WTC11 (cell line): ENCODE results near the gene PPP4R3B. TPM values are rescaled to one million over a fixed set of nuclear protein-coding genes. Genes with fewer than 3 reads are reported as not detected.

Experiments
- ATAC-seq: fragments of 200-7000 bp; cut with Tn5 transposase; 2 replicates; pipeline ENCODE4 v1.10.0; 2021; ENCODE audit warnings: mild to moderate bottlenecking, moderate library complexity
- CTCF ChIA-PET: fragments of 300-600 bp; sonication (Branson Sonifier 250); formaldehyde crosslinking; loops from one replicate; lab custom pipeline; 2021; ENCODE audit warnings: antibody characterized with exemption; lab: Charles Lee
- POLR2A ChIA-PET: fragments of 350-600 bp; sonication (Branson Sonifier 250); formaldehyde crosslinking; loops from one replicate; lab custom pipeline; 2021; ENCODE audit warnings: antibody characterized with exemption; lab: Charles Lee
- DNase-seq: peaks from one replicate; pipeline ENCODE4 v3.0.0; 2021; ENCODE audit warnings: low spot score
- H3K27ac Mint-ChIP-seq: 2 replicates; pipeline ENCODE4 v1.8.0; 2021; ENCODE audit warnings: mixed read lengths
- H3K27me3 Mint-ChIP-seq: 2 replicates; pipeline ENCODE4 v1.8.0; 2021; ENCODE audit warnings: low read depth, mild to moderate bottlenecking, moderate library complexity, mixed read lengths
- H3K36me3 Mint-ChIP-seq: 2 replicates; pipeline ENCODE4 v1.8.0; 2021; ENCODE audit warnings: mixed read lengths
- H3K4me1 Mint-ChIP-seq: 2 replicates; pipeline ENCODE4 v1.8.0; 2022; ENCODE audit warnings: mixed read lengths
- H3K4me3 Mint-ChIP-seq: 2 replicates; pipeline ENCODE4 v1.8.0; 2021; ENCODE audit warnings: mild to moderate bottlenecking, moderate library complexity, mixed read lengths
- H3K9me3 Mint-ChIP-seq: 2 replicates; pipeline ENCODE4 v1.8.0; 2021; ENCODE audit warnings: mixed read lengths
- ATF2 ChIP-seq: sonication (generic); formaldehyde crosslinking; IDR thresholded peaks from 2 replicates; pipeline ENCODE4 v1.8.1; 2022; ENCODE audit warnings: low read depth, missing genetic modification reagents, borderline replicate concordance
- ESRRA ChIP-seq: sonication (generic); formaldehyde crosslinking; IDR thresholded peaks from 2 replicates; pipeline ENCODE4 v1.8.1; 2022; ENCODE audit warnings: mild to moderate bottlenecking, missing genetic modification reagents, borderline replicate concordance
- FOXJ3 ChIP-seq: sonication (generic); formaldehyde crosslinking; IDR thresholded peaks from 2 replicates; pipeline ENCODE4 v1.9.0; 2021; ENCODE audit warnings: missing genetic modification reagents, mild to moderate bottlenecking, borderline replicate concordance
- JAZF1 ChIP-seq: fragments of 250-450 bp; sonication (Bioruptor Pico); IDR thresholded peaks from 2 replicates; pipeline ENCODE4 v1.9.0; 2021; ENCODE audit warnings: moderate library complexity, mild to moderate bottlenecking, inconsistent platforms
- JUN ChIP-seq: sonication (generic); formaldehyde crosslinking; IDR thresholded peaks from 2 replicates; pipeline ENCODE4 v1.8.0; 2023; ENCODE audit warnings: mild to moderate bottlenecking, missing genetic modification reagents
- NFATC4 ChIP-seq: fragments of 250-450 bp; sonication (Bioruptor Pico); IDR thresholded peaks from 2 replicates; pipeline ENCODE4 v1.9.0; 2021; ENCODE audit warnings: mild to moderate bottlenecking
- OVOL2 ChIP-seq: fragments of 250-450 bp; sonication (Bioruptor Pico); IDR thresholded peaks from 2 replicates; pipeline ENCODE4 v1.9.0; 2021; ENCODE audit warnings: mild to moderate bottlenecking, borderline replicate concordance
- ZBTB43 ChIP-seq: sonication (generic); formaldehyde crosslinking; IDR thresholded peaks from 2 replicates; pipeline ENCODE4 v1.8.1; 2023; ENCODE audit warnings: mild to moderate bottlenecking, missing genetic modification reagents
- ZNF425 ChIP-seq: fragments of 250-450 bp; sonication (Bioruptor Pico); conservative IDR thresholded peaks from 2 replicates; pipeline ENCODE4 v1.9.0; 2021; ENCODE audit warnings: mild to moderate bottlenecking
- ZNF532 ChIP-seq: fragments of 250-450 bp; sonication (Bioruptor Pico); IDR thresholded peaks from 2 replicates; pipeline ENCODE4 v1.9.0; 2021; ENCODE audit warnings: mild to moderate bottlenecking, borderline replicate concordance
- total RNA-seq: library from RNA; stranded (reverse); gene quantifications from 3 replicates; pipeline ENCODE4 v1.2.3, GENCODE V29; 2021

The PPP4R3B gene
- total RNA-seq, 1 experiment from 2014 or later = 39.0 TPM

DNA sequence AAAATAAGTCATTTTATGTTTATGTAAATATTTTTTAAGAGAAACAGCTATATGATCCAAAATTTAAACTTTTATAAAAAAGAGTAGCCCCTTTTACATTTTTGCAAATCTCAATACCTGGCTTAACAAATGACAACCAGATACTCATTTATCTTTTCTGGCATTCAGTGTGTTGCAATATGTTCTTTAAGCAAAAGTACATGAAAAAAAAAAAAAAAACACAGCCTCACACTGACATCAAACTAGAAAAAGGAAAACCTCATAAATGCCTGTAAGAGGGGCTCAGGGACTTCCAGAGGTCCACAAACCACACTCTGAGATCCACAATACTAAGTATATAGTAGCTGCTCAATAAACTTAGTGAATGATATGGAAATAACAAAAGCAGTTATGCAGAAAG, 21.9 kb downstream of the PPP4R3B start:
- H3K4me3 Mint-ChIP-seq = no peak overlapping the region

More for the DNA sequence above, 21.9 kb downstream of the PPP4R3B start:
- H3K9me3 Mint-ChIP-seq = no peaks in the 10 kb centered on the region
- CTCF ChIA-PET = no interaction called here
- H3K4me1 Mint-ChIP-seq = no peaks in the 10 kb centered on the region
- peaks cover 9% of the 10 kb centered on the region for H3K36me3 Mint-ChIP-seq
- no peaks in the 10 kb centered on the region for H3K27me3 Mint-ChIP-seq
- ATAC-seq = no peak
- POLR2A ChIA-PET = no interaction called here
- no peak overlapping the region for H3K27ac Mint-ChIP-seq
- DNase-seq = no peak
- TF ChIP-seq ZNF532 (CRISPR knock-in tag) (no peak), FOXJ3 (CRISPR knock-in tag) (no peak), NFATC4 (CRISPR knock-in tag) (no peak), ESRRA (CRISPR knock-in tag) (no peak), ZBTB43 (CRISPR knock-in tag) (no peak), ATF2 (no peak), ZNF425 (CRISPR knock-in tag) (no peak), OVOL2 (CRISPR knock-in tag) (no peak), JAZF1 (CRISPR knock-in tag) (no peak), JUN (CRISPR knock-in tag) (no peak)
